H4 (cell line): Measurements from ENCODE around the gene TMEM74B. TPM values are rescaled to one million over a fixed set of nuclear protein-coding genes. Genes with fewer than 3 reads are reported as not detected.

Source experiments
- DNase-seq: peaks from one replicate; pipeline ENCODE4 v3.0.0-alpha.2; 2015; ENCODE audit warnings: low spot score
- total RNA-seq: library from RNA; depleted of rRNA; stranded (reverse); fragments of >200 nt; shearing (Covaris generic); gene quantifications from 2 replicates; pipeline ENCODE4 v1.2.3, GENCODE V29; 2014; rRNA removed

Gene TMEM74B
- total RNA-seq, 1 experiment from 2014 or later = 0.52 TPM

GRCh38 chr20:1144401-1145172 is 40.2 kb downstream of the TMEM74B start:
- DNase-seq = no peak

DNA sequence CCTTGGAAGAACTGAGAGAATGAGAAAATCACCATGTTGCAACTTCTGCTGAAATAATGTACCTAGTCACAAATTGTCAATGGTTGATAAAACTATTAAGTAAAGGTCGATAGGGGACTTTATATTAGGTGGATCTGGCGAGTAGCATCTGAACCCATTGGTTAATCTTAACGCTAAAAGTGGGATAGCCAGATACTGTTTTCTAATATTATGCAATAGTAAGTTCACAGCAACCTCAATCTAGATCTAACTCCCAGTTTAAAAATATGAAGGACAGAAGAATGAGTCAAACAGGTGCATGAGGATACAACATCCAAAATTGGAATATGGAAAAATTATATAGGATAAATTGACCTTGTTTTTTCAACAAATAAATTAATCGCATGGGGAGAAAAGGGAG is 47.5 kb downstream of the TMEM74B start:
- no peak for DNase-seq

DNA sequence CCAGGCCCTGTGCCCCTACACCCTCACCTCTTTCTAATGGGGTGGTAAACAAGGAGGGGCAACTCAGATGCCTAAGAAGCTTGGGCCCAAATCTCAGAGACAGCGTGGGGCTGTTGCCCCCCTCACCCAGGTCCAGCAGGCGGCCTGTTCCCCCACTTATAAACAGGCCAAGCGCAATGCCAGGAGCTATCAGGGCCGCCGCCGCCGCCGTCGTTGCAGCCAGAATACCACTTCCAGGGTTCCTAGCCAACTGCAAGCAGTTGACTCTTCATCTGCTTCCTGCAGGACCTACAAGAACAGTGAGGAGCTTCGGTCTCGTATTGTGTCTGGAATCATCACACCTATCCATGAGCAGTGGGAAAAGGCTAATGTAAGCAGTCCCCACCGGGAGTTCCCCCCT is 49.9 kb downstream of the TMEM74B start:
- no peak for DNase-seq

- DNase-seq = no peak
Observed at GRCh38 chr20:1134355-1134754, 50.4 kb downstream of the TMEM74B start.

GRCh38 chr20:1131354-1131753 is 53.4 kb downstream of the TMEM74B start:
- DNase-seq = no peak

GRCh38 chr20:1130847-1131246 is 53.9 kb downstream of the TMEM74B start:
- DNase-seq = no peak

Other genes with a start within 250 kb of the TMEM74B start
- not detected in 2 replicates for gene RSPO4, start 182.7 kb downstream of the TMEM74B start, total RNA-seq
- gene PSMF1, start 66.4 kb downstream of the TMEM74B start, total RNA-seq = 69.2 and 92.5 TPM in 2 replicates
- gene C20orf202, start 18.5 kb upstream of the TMEM74B start, total RNA-seq = not detected in 2 replicates
- gene RAD21L1, start 41.1 kb upstream of the TMEM74B start, total RNA-seq = 0.12 TPM in 1 of 2 replicates, not detected in the other
- gene SNPH, start 81.3 kb upstream of the TMEM74B start, total RNA-seq = 0.99 and 1.5 TPM in 2 replicates
- gene SDCBP2, start 144.2 kb upstream of the TMEM74B start, total RNA-seq = 0.29 and 0.56 TPM in 2 replicates
- 124 and 134 TPM in 2 replicates for gene FKBP1A, start 208.1 kb upstream of the TMEM74B start, total RNA-seq